Mammary epithelial cell (primary cell): ENCODE results near the gene ARPC2.

Experiments
- CTCF ChIP-seq, 2 donors: IDR thresholded peaks in 1 of 2; conservative IDR thresholded peaks in 1 of 2; 2 replicates each; pipeline ENCODE4 v1.5.1; 2011 to 2012; ENCODE audit warnings: inconsistent platforms in 2 of 2, low read length in 2 of 2, mild to moderate bottlenecking in 2 of 2, control low read depth in 1 of 2, low read depth in 1 of 2; ENCODE audit not compliant: insufficient read depth in 1 of 2; ENCODE audit errors: extremely low read depth in 1 of 2
- EZH2 ChIP-seq: IDR thresholded peaks from 2 replicates; pipeline ENCODE4 v1.6.1; 2012; ENCODE audit warnings: low read length, inconsistent platforms, borderline replicate concordance

GRCh38 chr2:218224186-218224585 lies 7.2 kb downstream of the ARPC2 start:
- TF ChIP-seq CTCF (conservative IDR thresholded peaks at IDR 0.05 in 1 of 2, IDR thresholded peaks at IDR 0.05 in 1 of 2; ENCODE audit: extremely low read depth in 1 of 2, insufficient read depth in 1 of 2, low read depth in 1 of 2, low read length in 2 of 2) (no peak), EZH2 (no peak)
